Mesenchymal stem cell (in vitro differentiated cells and primary cell): ENCODE results near the gene KLF7.

Experiments
- DNase-seq: peaks from one replicate; pipeline ENCODE4 v3.0.0-alpha.2; 2013
- H2AFZ ChIP-seq: one replicate; pipeline ENCODE4 v1.6.1; 2013; ENCODE audit warnings: low read depth, mild to moderate bottlenecking, control low read depth, inconsistent platforms, low read length, moderate library complexity
- H2AK5ac ChIP-seq: 2 replicates; pipeline ENCODE4 v1.6.1; 2013; ENCODE audit warnings: low read length, moderate library complexity, mild to moderate bottlenecking, inconsistent platforms; ENCODE audit not compliant: severe bottlenecking
- H2BK120ac ChIP-seq: one replicate; pipeline ENCODE4 v1.6.1; 2013; ENCODE audit warnings: low read depth, mild to moderate bottlenecking, inconsistent platforms, low read length, moderate library complexity
- H2BK12ac ChIP-seq, 2 experiments: one replicate each; pipeline ENCODE4 v1.6.1; 2013; ENCODE audit warnings: inconsistent platforms in 2 of 2, low read length in 2 of 2, mild to moderate bottlenecking in 2 of 2, moderate library complexity in 2 of 2, control low read depth in 1 of 2
- H2BK15ac ChIP-seq: one replicate; pipeline ENCODE4 v1.6.1; 2013; ENCODE audit warnings: mild to moderate bottlenecking, low read depth, inconsistent platforms; ENCODE audit not compliant: poor library complexity, severe bottlenecking
- H2BK5ac ChIP-seq: 2 replicates; pipeline ENCODE4 v1.6.1; 2013; ENCODE audit warnings: low read depth, mild to moderate bottlenecking, low read length, control low read depth, inconsistent platforms; ENCODE audit not compliant: poor library complexity, severe bottlenecking
- H3K14ac ChIP-seq, 2 experiments: one replicate each; pipeline ENCODE4 v1.6.1; 2013; ENCODE audit warnings: inconsistent platforms in 2 of 2, low read length in 2 of 2, control low read depth in 1 of 2, mild to moderate bottlenecking in 1 of 2, moderate library complexity in 1 of 2
- H3K18ac ChIP-seq, 2 experiments: one replicate each; pipeline ENCODE4 v1.6.1; 2013; ENCODE audit warnings: inconsistent platforms in 2 of 2, low read length in 2 of 2, control low read depth in 1 of 2, low read depth in 1 of 2, mild to moderate bottlenecking in 1 of 2
- H3K23ac ChIP-seq, 2 experiments: one replicate each; pipeline ENCODE4 v1.6.1; 2013; ENCODE audit warnings: inconsistent platforms in 2 of 2, low read length in 2 of 2, mild to moderate bottlenecking in 2 of 2, moderate library complexity in 2 of 2, control low read depth in 1 of 2
- H3K27ac ChIP-seq: 2 replicates; pipeline ENCODE4 v1.5.1; 2013; ENCODE audit warnings: mild to moderate bottlenecking, moderate library complexity, low read length, control low read depth, inconsistent platforms; ENCODE audit not compliant: poor library complexity, severe bottlenecking
- H3K27me3 ChIP-seq, 2 experiments: 2 replicates each; pipeline versions ENCODE4 v1.6.1 to v1.7.0; 2013; ENCODE audit warnings: low read length in 2 of 2, mild to moderate bottlenecking in 2 of 2, moderate library complexity in 2 of 2, control low read depth in 1 of 2, inconsistent platforms in 1 of 2; ENCODE audit not compliant: control insufficient read depth in 1 of 2, insufficient read depth in 1 of 2
- H3K36me3 ChIP-seq, 2 experiments: 2 replicates each; pipeline versions ENCODE4 v1.6.1 to v1.7.0; 2013; ENCODE audit warnings: low read length in 2 of 2, control low read depth in 1 of 2, inconsistent platforms in 1 of 2, low read depth in 1 of 2, mild to moderate bottlenecking in 1 of 2; ENCODE audit not compliant: insufficient read depth in 2 of 2, control insufficient read depth in 1 of 2
- H3K4ac ChIP-seq, 2 experiments: one replicate each; pipeline ENCODE4 v1.6.1; 2013; ENCODE audit warnings: inconsistent platforms in 2 of 2, low read length in 2 of 2, mild to moderate bottlenecking in 2 of 2, moderate library complexity in 2 of 2, control low read depth in 1 of 2, low read depth in 1 of 2
- H3K4me1 ChIP-seq: 2 replicates; pipeline ENCODE4 v1.6.1; 2013; ENCODE audit warnings: low read depth, low read length, control low read depth; ENCODE audit not compliant: control insufficient read depth, insufficient read depth
- H3K4me2 ChIP-seq: 2 replicates; pipeline ENCODE4 v1.6.1; 2013; ENCODE audit warnings: low read length, mild to moderate bottlenecking, inconsistent platforms; ENCODE audit not compliant: poor library complexity, severe bottlenecking
- H3K4me3 ChIP-seq, 2 experiments: 2 replicates each; pipeline versions ENCODE4 v1.5.1 to v1.7.0; 2013; ENCODE audit warnings: low read length in 2 of 2, mild to moderate bottlenecking in 2 of 2, control low read depth in 1 of 2, low read depth in 1 of 2; ENCODE audit not compliant: insufficient read depth in 1 of 2
- H3K79me1 ChIP-seq: replicated peaks from 2 replicates; pipeline ENCODE4 v1.6.1; 2013; ENCODE audit warnings: mild to moderate bottlenecking, control low read depth, low read length, inconsistent platforms; ENCODE audit not compliant: poor library complexity, severe bottlenecking
- H3K9ac ChIP-seq: 2 replicates; pipeline ENCODE4 v1.7.0; 2013; ENCODE audit warnings: mild to moderate bottlenecking, low read length, moderate library complexity
- H3K9me3 ChIP-seq: 2 replicates; pipeline ENCODE4 v1.7.0; 2013; ENCODE audit warnings: mild to moderate bottlenecking, low read length; ENCODE audit not compliant: control insufficient read depth
- H4K8ac ChIP-seq: one replicate; pipeline ENCODE4 v1.6.1; 2013; ENCODE audit warnings: inconsistent platforms, mild to moderate bottlenecking, low read length, moderate library complexity
- H4K91ac ChIP-seq: one replicate; pipeline ENCODE4 v1.6.1; 2013; ENCODE audit warnings: mild to moderate bottlenecking, low read length, inconsistent platforms
- WGBS: methylation state at CpG from one replicate; pipeline ENCODE4 v1.1.7; 2013; ENCODE audit warnings: mixed read lengths; 5-methylcytosine and 5-hydroxymethylcytosine counted together

The KLF7 gene

GRCh38 chr2:207088839-207089238 lies 76.9 kb downstream of the KLF7 start:
- H3K4me1 ChIP-seq = peaks cover 2% of the 10 kb centered on the region
- peaks cover 25 to 65% of the 10 kb centered on the region in 2 experiments for H3K36me3 ChIP-seq
- no peak for DNase-seq
- H2BK12ac ChIP-seq = no peak overlapping the region
- H3K14ac ChIP-seq = no peak overlapping the region
- H3K27ac ChIP-seq = no peak overlapping the region
- no peaks in the 10 kb centered on the region for H3K27me3 ChIP-seq
- no peak overlapping the region for H3K23ac ChIP-seq
- no peak overlapping the region for H2BK15ac ChIP-seq
- H3K9ac ChIP-seq = no peak overlapping the region
- no peak overlapping the region for H2AK5ac ChIP-seq
- 93% methylated on average over 2 of the region's 3 CpGs for WGBS
- no peak overlapping the region for H2BK5ac ChIP-seq
- H3K4ac ChIP-seq = no peak overlapping the region
- H2AFZ ChIP-seq = no peak overlapping the region
- no peaks in the 10 kb centered on the region for H3K9me3 ChIP-seq
- no peak overlapping the region for H4K91ac ChIP-seq
- H4K8ac ChIP-seq = no peak overlapping the region
- no peak overlapping the region for H3K4me3 ChIP-seq
- no peak overlapping the region for H2BK120ac ChIP-seq
- peaks cover 36% of the 10 kb centered on the region for H3K79me1 ChIP-seq
- H3K18ac ChIP-seq = no peak overlapping the region
- H3K4me2 ChIP-seq = no peak overlapping the region

- Histone ChIP-seq H3K79me1 (peaks cover 37% of the 10 kb centered on the region), H4K91ac (no peak overlapping the region), H2AK5ac (no peak overlapping the region), H2BK12ac (peak overlapping the region in 1 of 2 experiments; percentile 10), H3K4me3 (no peak overlapping the region), H3K4me2 (no peak overlapping the region), H3K9ac (no peak overlapping the region), H3K36me3 (peaks cover 25 to 65% of the 10 kb centered on the region in 2 experiments), H3K4ac (no peak overlapping the region), H3K9me3 (no peaks in the 10 kb centered on the region), H3K14ac (no peak overlapping the region), H3K27me3 (no peaks in the 10 kb centered on the region), H2BK120ac (no peak overlapping the region), H2BK5ac (no peak overlapping the region), H3K23ac (no peak overlapping the region), H3K4me1 (peaks cover 2% of the 10 kb centered on the region), H2BK15ac (no peak overlapping the region), H2AFZ (no peak overlapping the region), H3K18ac (no peak overlapping the region), H3K27ac (no peak overlapping the region), H4K8ac (no peak overlapping the region)
- WGBS = 98% methylated on average over 7 of the region's 7 CpGs
- DNase-seq = no peak
These were observed 77.5 kb downstream of the KLF7 start for GRCh38 chr2:207088276-207088675.

GRCh38 chr2:207087046-207087902 lies 78.5 kb downstream of the KLF7 start:
- no peak overlapping the region for H3K4me2 ChIP-seq
- no peak overlapping the region for H3K27ac ChIP-seq
- no peak overlapping the region for H3K9ac ChIP-seq
- peak overlapping the region in 1 of 2 experiments; percentile 19 for H3K18ac ChIP-seq
- no peak overlapping the region for H2AK5ac ChIP-seq
- H2BK5ac ChIP-seq = no peak overlapping the region
- H3K27me3 ChIP-seq = no peaks in the 10 kb centered on the region
- no peak overlapping the region for H4K8ac ChIP-seq
- peaks cover 36% of the 10 kb centered on the region for H3K79me1 ChIP-seq
- H3K14ac ChIP-seq = no peak overlapping the region
- WGBS = 70% methylated on average over 3 of the region's 7 CpGs
- no peak overlapping the region for H4K91ac ChIP-seq
- peaks cover 21 to 72% of the 10 kb centered on the region in 2 experiments for H3K36me3 ChIP-seq
- no peak overlapping the region for H3K23ac ChIP-seq
- no peak overlapping the region for H2AFZ ChIP-seq
- H3K4me3 ChIP-seq = no peak overlapping the region
- H3K4me1 ChIP-seq = peaks cover 2% of the 10 kb centered on the region
- H2BK120ac ChIP-seq = no peak overlapping the region
- DNase-seq = no peak
- H2BK12ac ChIP-seq = no peak overlapping the region
- H2BK15ac ChIP-seq = no peak overlapping the region
- H3K9me3 ChIP-seq = no peaks in the 10 kb centered on the region
- H3K4ac ChIP-seq = no peak overlapping the region

- 96% methylated on average over 8 of the region's 8 CpGs for WGBS
- no peak overlapping the region for H3K14ac ChIP-seq
- no peak overlapping the region for H3K4me2 ChIP-seq
- H3K23ac ChIP-seq = no peak overlapping the region
- H4K91ac ChIP-seq = no peak overlapping the region
- no peak overlapping the region for H4K8ac ChIP-seq
- peaks cover 24 to 75% of the 10 kb centered on the region in 2 experiments for H3K36me3 ChIP-seq
- H2BK15ac ChIP-seq = no peak overlapping the region
- H2BK5ac ChIP-seq = no peak overlapping the region
- H3K27ac ChIP-seq = no peak overlapping the region
- H2BK120ac ChIP-seq = no peak overlapping the region
- H3K4me1 ChIP-seq = peaks cover 2% of the 10 kb centered on the region
- H2AK5ac ChIP-seq = no peak overlapping the region
- H3K79me1 ChIP-seq = peaks cover 34% of the 10 kb centered on the region
- no peak overlapping the region for H2AFZ ChIP-seq
- H3K4ac ChIP-seq = no peak overlapping the region
- no peak overlapping the region for H3K4me3 ChIP-seq
- H2BK12ac ChIP-seq = no peak overlapping the region
- no peak overlapping the region for H3K9ac ChIP-seq
- no peaks in the 10 kb centered on the region for H3K9me3 ChIP-seq
- H3K27me3 ChIP-seq = no peaks in the 10 kb centered on the region
- DNase-seq = no peak
- H3K18ac ChIP-seq = no peak overlapping the region
These were observed 79.6 kb downstream of the KLF7 start for GRCh38 chr2:207086136-207086535.
